GM18505 (cell line): Measurements from ENCODE around the gene EXOC3.

Experiments
- ATAC-seq: cut with Tn5 transposase; IDR thresholded peaks from one replicate; pipeline ENCODE4 v1.9.1; 2021; ENCODE audit not compliant: unreplicated experiment
- POLR2A ChIP-seq: IDR thresholded peaks from 4 replicates; pipeline ENCODE4 v1.6.1; 2011; ENCODE audit warnings: borderline replicate concordance; ENCODE audit not compliant: insufficient read depth, insufficient read length; ENCODE audit errors: extremely low read depth

The EXOC3 gene

GRCh38 chr5:445591-445990 lies 2.6 kb downstream of the EXOC3 start:
- no peak for ATAC-seq
- no peak for TF ChIP-seq POLR2A

GRCh38 chr5:446066-446882 lies 3.3 kb downstream of the EXOC3 start:
- TF ChIP-seq POLR2A = no peak
- ATAC-seq = no peak

- no peak for TF ChIP-seq POLR2A
- no peak for ATAC-seq
Measured at GRCh38 chr5:446883-447263, 3.9 kb downstream of the EXOC3 start.

- no peak for ATAC-seq
- no peak for TF ChIP-seq POLR2A
Measured at GRCh38 chr5:447501-447900, 4.5 kb downstream of the EXOC3 start.

- no peak for ATAC-seq
- TF ChIP-seq POLR2A = no peak
Measured at GRCh38 chr5:448061-448765, 5.2 kb downstream of the EXOC3 start.

- no peak for ATAC-seq
- no peak for TF ChIP-seq POLR2A
Measured at GRCh38 chr5:448766-449090, 5.8 kb downstream of the EXOC3 start.

GRCh38 chr5:449151-449550 lies 6.2 kb downstream of the EXOC3 start:
- no peak for ATAC-seq
- TF ChIP-seq POLR2A = no peak

- TF ChIP-seq POLR2A = no peak
- no peak for ATAC-seq
Measured at GRCh38 chr5:451587-452458, 8.8 kb downstream of the EXOC3 start.

- TF ChIP-seq POLR2A = no peak
- ATAC-seq = no peak
Measured at GRCh38 chr5:452978-453710, 10.2 kb downstream of the EXOC3 start.

GRCh38 chr5:453725-454481 lies 10.9 kb downstream of the EXOC3 start:
- TF ChIP-seq POLR2A = no peak

GRCh38 chr5:454936-455335 lies 12.0 kb downstream of the EXOC3 start:
- no peak for ATAC-seq
- no peak for TF ChIP-seq POLR2A

More at GRCh38 chr5:453725-454481, 10.9 kb downstream of the EXOC3 start:
- no peak for ATAC-seq

- ATAC-seq = no peak
- TF ChIP-seq POLR2A = no peak
Measured at GRCh38 chr5:455806-456205, 12.8 kb downstream of the EXOC3 start.
